HepG2 (cell line): ENCODE results near the gene GNG12. TPM values are rescaled to one million over a fixed set of nuclear protein-coding genes. Genes with fewer than 3 reads are reported as not detected.

Experiments used
- ATAC-seq: fragments of 200-7000 bp; cut with Tn5 transposase; 3 replicates; pipeline ENCODE4 v1.9.1; 2020; ENCODE audit warnings: mild to moderate bottlenecking, moderate library complexity
- BruUV-seq: library from RNA; stranded (reverse); fragments of 400-500 nt; replicated peaks from 2 replicates; lab custom pipeline; 2021; lab: Mats Ljungman, UMichigan
- CTCF ChIA-PET: fragments of 300-600 bp; formaldehyde crosslinking; extraction: SDS; loops from one replicate; lab custom pipeline; 2021; ENCODE audit warnings: low total read pairs, inconsistent platforms, low intra/inter-chr PET ratio; lab: Yijun Ruan, JAX
- POLR2A ChIA-PET: fragments of 350-600 bp; sonication (Branson Sonifier 250); formaldehyde crosslinking; loops from one replicate; lab custom pipeline; 2020; ENCODE audit warnings: antibody characterized with exemption, inconsistent platforms; lab: Yijun Ruan, JAX
- DNase-seq: peaks from one replicate; pipeline ENCODE4 v3.0.0-alpha.2; 2015; ENCODE audit warnings: low spot score
- FAIRE-seq: peaks from 3 replicates; lab custom pipeline; 2011; peaks lifted over from hg19 to GRCh38; lab: Jason Lieb, UNC
- H2AFZ ChIP-seq: one replicate; pipeline ENCODE4 v1.6.1; 2011; ENCODE audit warnings: low read length, inconsistent platforms
- H3K27ac ChIP-seq: fragments of 300-600 bp; 3 replicates; pipeline ENCODE4 v1.8.0; 2011; ENCODE audit warnings: mixed run types, mild to moderate bottlenecking, mixed read lengths, low read length, inconsistent platforms; ENCODE audit not compliant: insufficient read depth; ENCODE audit errors: extremely low read length
- H3K27me3 ChIP-seq, 2 experiments: fragments of 200-600 bp in 1 of 2; 2 replicates in 1 of 2; 3 replicates in 1 of 2; pipeline versions ENCODE4 v1.6.0 to v1.8.0; 2011; ENCODE audit warnings: low read length in 2 of 2, mild to moderate bottlenecking in 2 of 2, moderate library complexity in 2 of 2, inconsistent platforms in 1 of 2; ENCODE audit not compliant: insufficient read depth in 2 of 2, control insufficient read depth in 1 of 2
- H3K36me3 ChIP-seq, 2 experiments: fragments of 200-600 bp in 1 of 2; replicated peaks in 1 of 2; 2 replicates in 1 of 2; 3 replicates in 1 of 2; pipeline versions ENCODE4 v1.5.1 to v1.8.0; 2011; ENCODE audit warnings: low read length in 2 of 2, inconsistent platforms in 1 of 2; ENCODE audit not compliant: insufficient read depth in 2 of 2, control insufficient read depth in 1 of 2
- H3K4me1 ChIP-seq: 2 replicates; pipeline ENCODE4 v1.5.1; 2012; ENCODE audit warnings: low read length, inconsistent platforms; ENCODE audit not compliant: insufficient read depth
- H3K4me2 ChIP-seq: 2 replicates; pipeline ENCODE4 v1.6.0; 2011; ENCODE audit warnings: low read depth, low read length, inconsistent platforms
- H3K4me3 ChIP-seq, 3 experiments: fragments of 200-600 bp in 1 of 3; sonication (generic), shearing (Covaris generic) in 1 of 3; replicated peaks in 1 of 3; 2 replicates each; pipeline ENCODE4 v1.5.1; 2011 to 2016; ENCODE audit warnings: low read length in 3 of 3, inconsistent platforms in 2 of 3, low read depth in 2 of 3, mild to moderate bottlenecking in 2 of 3, control low read depth in 1 of 3, mixed read lengths in 1 of 3; ENCODE audit not compliant: insufficient read depth in 1 of 3
- H3K79me2 ChIP-seq: one replicate; pipeline ENCODE4 v1.6.1; 2011; ENCODE audit warnings: low read length, inconsistent platforms; ENCODE audit not compliant: insufficient read depth
- H3K9ac ChIP-seq: 2 replicates; pipeline ENCODE4 v1.6.0; 2011; ENCODE audit warnings: mild to moderate bottlenecking, low read depth, low read length, inconsistent platforms; ENCODE audit not compliant: insufficient read depth
- H3K9me3 ChIP-seq: 2 replicates; pipeline ENCODE4 v1.5.1; 2012; ENCODE audit warnings: mild to moderate bottlenecking, low read length
- H4K20me1 ChIP-seq: 2 replicates; pipeline ENCODE4 v1.6.0; 2011; ENCODE audit warnings: inconsistent platforms, mild to moderate bottlenecking, low read length, moderate library complexity; ENCODE audit not compliant: insufficient read depth
- NFKB2 ChIP-seq: sonication (generic); formaldehyde crosslinking; IDR thresholded peaks from 2 replicates; pipeline ENCODE4 v1.4.0; 2020; ENCODE audit warnings: missing genetic modification reagents, borderline replicate concordance
- NFYB ChIP-seq: sonication (generic); formaldehyde crosslinking; IDR thresholded peaks from 2 replicates; pipeline ENCODE4 v1.4.0; 2020; ENCODE audit warnings: missing genetic modification reagents
- NKX3-1 ChIP-seq: sonication (generic); formaldehyde crosslinking; IDR thresholded peaks from 2 replicates; pipeline ENCODE4 v1.5.0; 2020; ENCODE audit warnings: missing genetic modification reagents
- RFX5 ChIP-seq: IDR thresholded peaks from 2 replicates; pipeline ENCODE4 v1.6.1; 2011; ENCODE audit warnings: low read depth, low read length, improper control_type of control experiment
- ZFP37 ChIP-seq: sonication (generic); formaldehyde crosslinking; IDR thresholded peaks from 2 replicates; pipeline ENCODE4 v1.4.0; 2020; ENCODE audit warnings: missing genetic modification reagents, borderline replicate concordance
- ZNF121 ChIP-seq: sonication (generic); formaldehyde crosslinking; IDR thresholded peaks from 2 replicates; pipeline ENCODE4 v1.5.0; 2020; ENCODE audit warnings: mild to moderate bottlenecking, missing genetic modification reagents
- ZNF260 ChIP-seq: sonication (generic); formaldehyde crosslinking; IDR thresholded peaks from 2 replicates; pipeline ENCODE4 v1.4.0; 2020; ENCODE audit warnings: missing genetic modification reagents, low read depth, mild to moderate bottlenecking, borderline replicate concordance
- ZNF670 ChIP-seq: sonication (generic); formaldehyde crosslinking; IDR thresholded peaks from 2 replicates; pipeline ENCODE4 v1.8.0; 2022; ENCODE audit warnings: mild to moderate bottlenecking, missing genetic modification reagents, borderline replicate concordance
- ZSCAN9 ChIP-seq: IDR thresholded peaks from 2 replicates; pipeline ENCODE4 v1.6.1; 2016; ENCODE audit warnings: borderline replicate concordance
- ZZZ3 ChIP-seq: sonication (generic); formaldehyde crosslinking; IDR thresholded peaks from 2 replicates; pipeline ENCODE4 v1.4.0; 2020; ENCODE audit warnings: missing genetic modification reagents, mild to moderate bottlenecking, borderline replicate concordance
- WGBS: methylation state at CpG from one replicate; pipeline ENCODE4 v1.1.6; 2017; ENCODE audit warnings: low lambda C conversion rate; 5-methylcytosine and 5-hydroxymethylcytosine counted together
- in situ Hi-C: cut with HindIII; loops from 2 replicates; pipeline ENCODE4 v1.10.0; 2017; ENCODE audit warnings: low pct_unique_long_range_greater_than_20kb; ENCODE audit not compliant: extremely low pct_ligation_motif_present
- intact Hi-C: fragments of 100-400 bp; cut with micrococcal nuclease; formaldehyde crosslinking; loops from one replicate; pipeline ENCODE4 v1.10.0; 2022; ENCODE audit not compliant: unreplicated experiment
- polyA plus RNA-seq, 8 experiments: library from polyadenylated mRNA; depleted of rRNA in 3 of 8; stranded (reverse) in 7 of 8; unstranded in 1 of 8; fragments of >200 nt; fragmentation: Illumina TruSeq in 4 of 8; extraction: Trizol in 4 of 8; gene quantifications; 2 replicates each; pipeline versions ENCODE4 v1.2.1 to v1.2.3, GENCODE V29; 2011 to 2016; ENCODE audit warnings: low read depth in 4 of 8, missing spikeins in 1 of 8, mixed read lengths in 1 of 8; ENCODE audit not compliant: insufficient read depth in 1 of 8
- total RNA-seq, 5 experiments: library from RNA; depleted of rRNA; stranded (reverse); fragments of >200 nt; fragmentation: Illumina TruSeq; extraction: Trizol; gene quantifications; 2 replicates each; pipeline ENCODE4 v1.2.3, GENCODE V29; 2016; ENCODE audit warnings: low read depth in 1 of 5
- TF ChIP-seq, protein P1 (sequence below): sonication (generic); formaldehyde crosslinking; IDR thresholded peaks from 2 replicates; pipeline ENCODE4 v1.5.1; 2020; ENCODE audit warnings: missing genetic modification reagents, mild to moderate bottlenecking, borderline replicate concordance
- TF ChIP-seq, protein P2 (sequence below): sonication (generic); formaldehyde crosslinking; IDR thresholded peaks from 2 replicates; pipeline ENCODE4 v1.4.0; 2020; ENCODE audit warnings: missing genetic modification reagents, borderline replicate concordance
- TF ChIP-seq, protein P3 (sequence below): IDR thresholded peaks from 2 replicates; pipeline ENCODE4 v1.6.1; 2016; ENCODE audit warnings: control low read depth
- TF ChIP-seq, protein P4 (sequence below): sonication (generic); formaldehyde crosslinking; IDR thresholded peaks from 2 replicates; pipeline ENCODE4 v1.4.0; 2020; ENCODE audit warnings: missing genetic modification reagents, borderline replicate concordance
- TF ChIP-seq, protein P5 (sequence below): sonication (generic); formaldehyde crosslinking; IDR thresholded peaks from 2 replicates; pipeline ENCODE4 v1.4.0; 2020; ENCODE audit warnings: missing genetic modification reagents

Gene GNG12
- total and polyA plus RNA-seq, 2 of the 13 experiments (the other 11 are each of a cell fraction or from before 2014, with no cell fraction given), result 0.11 TPM

DNA sequence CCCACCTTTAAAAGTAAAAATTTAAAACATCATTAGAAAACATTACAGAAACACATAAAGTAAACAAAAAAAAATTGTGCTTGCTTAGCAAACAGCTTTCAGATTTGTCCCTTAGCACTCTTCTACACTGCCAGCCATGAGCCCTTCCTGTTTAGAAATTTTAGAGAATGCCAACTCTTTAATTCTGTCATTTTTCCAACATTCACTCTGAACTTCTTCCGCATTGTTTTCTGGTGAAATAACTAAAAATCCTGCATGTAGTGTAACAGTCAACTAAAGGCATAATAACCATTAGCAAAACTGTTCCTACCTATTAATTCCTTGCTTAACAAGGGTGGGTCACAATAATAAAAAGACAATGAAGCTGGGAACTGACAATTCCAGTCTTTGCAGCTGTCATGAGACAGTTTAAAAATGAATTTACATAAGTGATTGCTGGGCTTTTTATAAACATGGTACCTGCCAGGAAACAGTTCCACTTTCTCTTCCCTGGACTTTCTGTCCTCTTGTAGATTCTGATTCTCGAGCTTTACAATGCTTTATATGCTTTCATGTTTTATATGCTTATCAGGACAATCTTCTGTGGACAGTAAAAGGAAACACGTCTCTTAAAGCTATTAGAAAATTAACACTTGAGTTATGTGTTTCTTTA, 19.0 kb downstream of the GNG12 start:
- FAIRE-seq (no peak), DNase-seq (no peak), ATAC-seq (no peak)
- ChIA-PET CTCF (no interaction called here), POLR2A (no interaction called here)
- Histone ChIP-seq H3K4me2 (no peak overlapping the region), H3K4me1 (peaks cover 19% of the 10 kb centered on the region), H2AFZ (no peak overlapping the region), H4K20me1 (no peaks in the 10 kb centered on the region), H3K36me3 (no peaks in the 10 kb centered on the region), H3K9me3 (no peaks in the 10 kb centered on the region), H3K27me3 (no peaks in the 10 kb centered on the region), H3K9ac (no peak overlapping the region), H3K79me2 (no peaks in the 10 kb centered on the region), H3K4me3 (no peak overlapping the region), H3K27ac (no peak overlapping the region)
- in situ Hi-C loops, result no loop called here
- BruUV-seq, result no TSS peak
- TF ChIP-seq ZNF121 (CRISPR knock-in tag) (no peak), ZSCAN9 (CRISPR knock-in tag) (no peak), NKX3-1 (CRISPR knock-in tag) (no peak), ZNF670 (CRISPR knock-in tag) (no peak), ZFP37 (no peak), ZNF260 (CRISPR knock-in tag) (no peak), RFX5 (no peak), ZZZ3 (CRISPR knock-in tag) (no peak), NFYB (CRISPR knock-in tag) (no peak), NFKB2 (CRISPR knock-in tag) (no peak)
- TF ChIP-seq, protein P1, sequence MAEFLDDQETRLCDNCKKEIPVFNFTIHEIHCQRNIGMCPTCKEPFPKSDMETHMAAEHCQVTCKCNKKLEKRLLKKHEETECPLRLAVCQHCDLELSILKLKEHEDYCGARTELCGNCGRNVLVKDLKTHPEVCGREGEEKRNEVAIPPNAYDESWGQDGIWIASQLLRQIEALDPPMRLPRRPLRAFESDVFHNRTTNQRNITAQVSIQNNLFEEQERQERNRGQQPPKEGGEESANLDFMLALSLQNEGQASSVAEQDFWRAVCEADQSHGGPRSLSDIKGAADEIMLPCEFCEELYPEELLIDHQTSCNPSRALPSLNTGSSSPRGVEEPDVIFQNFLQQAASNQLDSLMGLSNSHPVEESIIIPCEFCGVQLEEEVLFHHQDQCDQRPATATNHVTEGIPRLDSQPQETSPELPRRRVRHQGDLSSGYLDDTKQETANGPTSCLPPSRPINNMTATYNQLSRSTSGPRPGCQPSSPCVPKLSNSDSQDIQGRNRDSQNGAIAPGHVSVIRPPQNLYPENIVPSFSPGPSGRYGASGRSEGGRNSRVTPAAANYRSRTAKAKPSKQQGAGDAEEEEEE (CRISPR knock-in tag), result no peak
- TF ChIP-seq, protein P2, sequence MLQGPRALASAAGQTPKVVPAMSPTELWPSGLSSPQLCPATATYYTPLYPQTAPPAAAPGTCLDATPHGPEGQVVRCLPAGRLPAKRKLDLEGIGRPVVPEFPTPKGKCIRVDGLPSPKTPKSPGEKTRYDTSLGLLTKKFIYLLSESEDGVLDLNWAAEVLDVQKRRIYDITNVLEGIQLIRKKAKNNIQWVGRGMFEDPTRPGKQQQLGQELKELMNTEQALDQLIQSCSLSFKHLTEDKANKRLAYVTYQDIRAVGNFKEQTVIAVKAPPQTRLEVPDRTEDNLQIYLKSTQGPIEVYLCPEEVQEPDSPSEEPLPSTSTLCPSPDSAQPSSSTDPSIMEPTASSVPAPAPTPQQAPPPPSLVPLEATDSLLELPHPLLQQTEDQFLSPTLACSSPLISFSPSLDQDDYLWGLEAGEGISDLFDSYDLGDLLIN (CRISPR knock-in tag), result no peak
- TF ChIP-seq, protein P3, sequence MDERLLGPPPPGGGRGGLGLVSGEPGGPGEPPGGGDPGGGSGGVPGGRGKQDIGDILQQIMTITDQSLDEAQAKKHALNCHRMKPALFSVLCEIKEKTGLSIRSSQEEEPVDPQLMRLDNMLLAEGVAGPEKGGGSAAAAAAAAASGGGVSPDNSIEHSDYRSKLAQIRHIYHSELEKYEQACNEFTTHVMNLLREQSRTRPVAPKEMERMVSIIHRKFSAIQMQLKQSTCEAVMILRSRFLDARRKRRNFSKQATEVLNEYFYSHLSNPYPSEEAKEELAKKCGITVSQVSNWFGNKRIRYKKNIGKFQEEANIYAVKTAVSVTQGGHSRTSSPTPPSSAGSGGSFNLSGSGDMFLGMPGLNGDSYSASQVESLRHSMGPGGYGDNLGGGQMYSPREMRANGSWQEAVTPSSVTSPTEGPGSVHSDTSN, result no peak
- TF ChIP-seq, protein P4, sequence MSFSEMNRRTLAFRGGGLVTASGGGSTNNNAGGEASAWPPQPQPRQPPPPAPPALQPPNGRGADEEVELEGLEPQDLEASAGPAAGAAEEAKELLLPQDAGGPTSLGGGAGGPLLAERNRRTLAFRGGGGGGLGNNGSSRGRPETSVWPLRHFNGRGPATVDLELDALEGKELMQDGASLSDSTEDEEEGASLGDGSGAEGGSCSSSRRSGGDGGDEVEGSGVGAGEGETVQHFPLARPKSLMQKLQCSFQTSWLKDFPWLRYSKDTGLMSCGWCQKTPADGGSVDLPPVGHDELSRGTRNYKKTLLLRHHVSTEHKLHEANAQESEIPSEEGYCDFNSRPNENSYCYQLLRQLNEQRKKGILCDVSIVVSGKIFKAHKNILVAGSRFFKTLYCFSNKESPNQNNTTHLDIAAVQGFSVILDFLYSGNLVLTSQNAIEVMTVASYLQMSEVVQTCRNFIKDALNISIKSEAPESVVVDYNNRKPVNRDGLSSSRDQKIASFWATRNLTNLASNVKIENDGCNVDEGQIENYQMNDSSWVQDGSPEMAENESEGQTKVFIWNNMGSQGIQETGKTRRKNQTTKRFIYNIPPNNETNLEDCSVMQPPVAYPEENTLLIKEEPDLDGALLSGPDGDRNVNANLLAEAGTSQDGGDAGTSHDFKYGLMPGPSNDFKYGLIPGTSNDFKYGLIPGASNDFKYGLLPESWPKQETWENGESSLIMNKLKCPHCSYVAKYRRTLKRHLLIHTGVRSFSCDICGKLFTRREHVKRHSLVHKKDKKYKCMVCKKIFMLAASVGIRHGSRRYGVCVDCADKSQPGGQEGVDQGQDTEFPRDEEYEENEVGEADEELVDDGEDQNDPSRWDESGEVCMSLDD, result no peak
- TF ChIP-seq, protein P5, sequence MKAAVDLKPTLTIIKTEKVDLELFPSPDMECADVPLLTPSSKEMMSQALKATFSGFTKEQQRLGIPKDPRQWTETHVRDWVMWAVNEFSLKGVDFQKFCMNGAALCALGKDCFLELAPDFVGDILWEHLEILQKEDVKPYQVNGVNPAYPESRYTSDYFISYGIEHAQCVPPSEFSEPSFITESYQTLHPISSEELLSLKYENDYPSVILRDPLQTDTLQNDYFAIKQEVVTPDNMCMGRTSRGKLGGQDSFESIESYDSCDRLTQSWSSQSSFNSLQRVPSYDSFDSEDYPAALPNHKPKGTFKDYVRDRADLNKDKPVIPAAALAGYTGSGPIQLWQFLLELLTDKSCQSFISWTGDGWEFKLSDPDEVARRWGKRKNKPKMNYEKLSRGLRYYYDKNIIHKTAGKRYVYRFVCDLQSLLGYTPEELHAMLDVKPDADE (CRISPR knock-in tag), result no peak
- intact Hi-C loops, result no loop called here
- 35% methylated on average over 3 of the region's 3 CpGs for WGBS
